D341Med (cell line): ENCODE data around the gene TMEM176A.

Experiments used
- DNase-seq: peaks from one replicate; pipeline ENCODE4 v3.0.0; 2012; ENCODE audit warnings: low spot score

Gene TMEM176A

DNA sequence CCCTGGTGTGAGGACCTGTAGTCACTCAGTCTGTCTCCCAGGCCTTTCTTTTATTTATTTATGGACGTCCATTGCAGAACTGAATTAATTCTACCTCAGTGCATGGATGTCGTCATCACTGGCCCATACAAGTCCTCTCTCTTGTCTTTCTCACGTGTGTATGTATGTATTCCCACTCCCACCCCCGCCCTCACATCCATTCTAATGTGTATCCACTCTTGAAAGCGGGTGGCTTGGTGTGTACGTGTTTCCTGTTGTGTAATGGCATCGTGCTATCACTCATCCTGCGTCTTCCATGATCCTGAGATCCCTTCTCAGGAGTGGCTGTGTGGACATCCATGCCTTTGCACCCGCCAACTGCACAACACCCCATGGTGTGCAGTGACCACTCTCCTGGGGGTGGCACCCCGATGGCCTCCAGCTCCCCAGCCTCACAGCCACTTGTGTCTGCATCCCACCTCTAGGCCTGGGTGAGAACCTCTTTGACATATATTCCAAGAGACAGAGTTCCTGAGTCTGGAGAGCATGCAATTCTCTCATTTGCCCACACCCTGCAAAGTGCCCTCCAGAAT, 48.7 kb downstream of the TMEM176A start:
- DNase-seq: peak; percentile 6

DNA sequence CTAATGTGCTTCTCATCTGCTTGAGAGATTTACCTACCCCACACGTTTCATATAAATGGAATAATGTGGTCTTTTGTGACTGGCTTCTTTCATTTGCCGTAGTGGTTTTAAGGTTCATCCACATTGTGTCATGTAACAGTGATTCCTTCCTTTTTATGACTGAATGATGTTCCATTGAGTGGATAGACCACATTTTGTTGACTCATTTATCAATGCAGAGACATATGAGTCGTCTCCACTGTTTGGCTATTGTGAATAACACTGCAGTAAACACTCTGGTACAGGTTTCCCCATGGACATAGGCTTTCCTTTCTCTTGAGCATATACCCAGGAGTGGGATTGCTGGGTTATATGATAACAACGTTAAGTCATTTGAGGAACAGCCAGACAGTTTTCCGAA, 49.7 kb downstream of the TMEM176A start:
- no peak for DNase-seq

DNA sequence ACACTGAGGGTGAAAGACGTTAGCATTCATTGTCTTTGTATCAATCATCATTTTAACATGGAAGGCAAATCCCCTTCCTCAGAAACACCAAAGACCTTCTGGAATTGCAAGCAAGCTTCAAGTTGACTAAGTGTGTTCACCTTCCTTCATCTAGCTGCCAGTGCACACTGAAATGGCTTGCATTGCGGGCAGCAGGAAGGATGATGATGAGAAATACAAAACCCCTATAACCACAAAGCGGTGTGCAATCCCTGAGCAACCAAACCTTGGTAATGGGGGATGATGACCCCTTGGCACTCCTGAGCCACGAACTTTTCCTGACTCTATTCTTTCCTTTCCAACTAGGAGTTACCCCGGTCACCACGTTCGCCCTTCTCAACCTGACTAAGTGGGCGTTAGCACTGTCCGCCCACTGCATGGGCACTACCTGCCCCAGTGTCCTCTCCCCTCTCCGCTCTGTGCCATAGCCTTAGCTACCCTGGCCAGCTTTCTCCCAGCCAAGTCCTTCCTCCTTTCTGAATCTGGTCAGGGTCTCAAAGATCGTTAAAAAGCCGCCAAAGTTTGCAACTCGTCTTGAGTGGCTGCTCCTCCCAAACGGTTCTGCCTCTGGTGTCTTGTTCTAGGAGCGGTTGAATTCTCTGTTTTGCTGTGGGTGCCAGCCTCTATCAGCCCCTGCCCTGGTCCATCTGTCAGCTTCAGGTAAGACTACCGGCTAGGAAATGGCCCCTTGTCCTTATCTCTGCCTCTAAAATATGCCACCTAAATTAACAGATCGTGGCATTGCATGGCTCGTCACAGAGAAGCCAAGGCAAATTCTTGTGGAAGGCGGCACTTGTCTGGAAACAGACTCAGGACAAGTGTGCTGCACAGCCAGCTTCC, 51.2 kb downstream of the TMEM176A start:
- no peak for DNase-seq

DNA sequence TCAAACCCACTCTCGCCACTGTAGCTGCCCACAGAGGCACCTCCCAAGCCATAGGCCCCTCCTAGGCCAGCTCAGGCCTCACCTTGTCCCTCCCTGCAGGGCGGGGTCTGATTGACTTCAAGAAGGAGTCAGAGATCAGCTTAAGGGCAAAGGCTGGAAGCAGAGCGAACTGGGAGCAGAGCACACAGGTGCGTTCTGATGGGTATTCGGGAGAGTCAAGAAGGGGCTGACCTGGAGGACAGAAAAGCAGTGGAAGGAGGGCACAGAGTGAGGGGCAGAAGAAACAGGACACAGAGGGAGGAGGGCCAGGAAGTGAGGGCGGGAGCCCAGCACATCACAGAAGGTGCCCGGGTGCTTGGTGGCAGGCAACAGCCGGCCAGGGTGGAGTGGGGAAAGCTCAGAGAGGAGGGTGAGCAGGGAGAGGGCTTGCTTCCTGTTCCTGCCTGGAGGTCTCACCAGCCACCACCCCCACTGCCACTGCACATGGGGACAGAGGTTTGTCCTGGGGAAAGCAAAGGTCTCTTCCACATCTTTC, 51.9 kb downstream of the TMEM176A start, which contains the start of gene AOC1:
AOC1 (plus strand) TSS at position 147 of the 535 bp plus-strand sequence. CDS start 3,954 bp downstream, outside the sequence.
- no peak for DNase-seq

DNA sequence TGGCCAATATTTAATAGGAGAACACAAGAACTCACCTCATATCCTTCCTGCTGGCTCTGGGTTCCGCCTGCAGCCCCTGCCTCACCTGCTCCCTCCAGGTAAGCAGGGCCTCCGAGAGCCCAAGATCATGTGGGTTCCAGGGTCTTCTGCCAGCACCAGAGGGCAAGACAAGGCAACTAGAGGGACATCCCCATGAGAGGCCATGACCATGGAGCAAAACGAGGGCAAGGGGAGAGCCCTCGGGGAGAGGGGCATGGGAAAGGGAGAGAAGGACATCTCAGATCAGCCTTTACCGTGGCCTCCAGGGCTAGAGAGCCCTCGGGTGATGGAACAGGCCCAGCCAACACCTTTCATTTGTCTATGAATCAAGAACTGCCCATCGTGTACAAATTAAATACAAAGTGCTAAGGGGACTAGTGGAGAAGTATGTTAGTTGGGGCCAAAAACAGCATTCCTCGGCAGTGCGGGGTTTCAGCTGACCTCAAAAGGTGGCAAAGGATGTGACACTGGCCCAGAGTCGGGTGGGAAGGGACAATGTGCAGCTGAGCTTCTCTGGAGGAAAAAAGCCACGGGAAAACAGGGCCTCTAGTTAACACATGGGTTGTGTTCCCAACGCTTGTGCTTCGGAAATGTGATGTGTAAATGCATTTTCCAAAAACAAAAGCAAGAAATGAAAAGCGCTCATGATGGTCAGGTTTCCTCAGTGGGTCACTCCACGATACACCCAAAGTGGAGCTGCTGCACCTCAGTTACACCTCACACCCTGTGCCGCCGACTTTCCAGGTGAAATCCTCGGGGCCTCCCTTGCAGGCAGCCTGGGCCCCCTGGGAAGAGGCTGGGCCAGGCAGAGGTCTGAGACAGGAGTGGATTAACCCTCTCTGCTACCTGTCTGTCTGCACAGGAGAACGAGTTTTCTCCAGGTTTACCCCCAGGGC, 53.8 kb downstream of the TMEM176A start:
- DNase-seq: no peak
